Ovary (tissue), 3 donors: ENCODE measurements around the gene CENPH.

Experiments used
- CTCF ChIP-seq, 3 donors: fragments of 450-650 bp in 2 of 3; fragments of 200-600 bp in 1 of 3; IDR thresholded peaks; one replicate each; pipeline versions ENCODE4 v1.5.1 to v1.8.0; 2016 to 2022; ENCODE audit warnings: antibody characterized with exemption in 3 of 3, mild to moderate bottlenecking in 1 of 3
- EP300 ChIP-seq: sonication (generic); formaldehyde crosslinking; IDR thresholded peaks from one replicate; pipeline ENCODE4 v1.6.1; 2017; ENCODE audit warnings: antibody characterized with exemption
- POLR2A ChIP-seq: fragments of 450-650 bp; IDR thresholded peaks from one replicate; pipeline ENCODE4 v1.6.1; 2017; ENCODE audit warnings: antibody characterized with exemption, mild to moderate bottlenecking, moderate library complexity
- donor health status: DM: no; HTN: no; CAD: no.

GRCh38 chr5:69217548-69218526 is 28.5 kb downstream of the CENPH start:
- peak in 2 of 3 donors; percentile 49 to 54 for TF ChIP-seq CTCF (IDR thresholded peaks at IDR 0.05)
- no peak for TF ChIP-seq EP300
- TF ChIP-seq POLR2A = peak; percentile 86
